Testis (tissue), 3 donors: ENCODE data around the gene LARP1. TPM values are rescaled to one million over a fixed set of nuclear protein-coding genes. Genes with fewer than 3 reads are reported as not detected.
A peak's percentile ranks its signal among the peaks of the same experiment; 100 is the strongest.

ENCODE experiments used
- DNase-seq: peaks from one replicate; pipeline ENCODE4 v3.0.0-alpha.2; 2019
- H3K27ac ChIP-seq, 2 donors: fragments of 200-600 bp; sonication (generic); one replicate each; pipeline ENCODE4 v1.5.1; 2019
- H3K27me3 ChIP-seq: fragments of 200-600 bp; sonication (generic); one replicate; pipeline ENCODE4 v1.5.1; 2019
- H3K36me3 ChIP-seq: fragments of 200-600 bp; sonication (generic); one replicate; pipeline ENCODE4 v1.5.1; 2017; ENCODE audit warnings: low read depth; ENCODE audit errors: missing control alignments
- H3K4me1 ChIP-seq: fragments of 200-600 bp; sonication (generic); one replicate; pipeline ENCODE4 v1.5.1; 2019
- H3K4me3 ChIP-seq, 2 donors: fragments of 200-600 bp; sonication (generic); one replicate each; pipeline ENCODE4 v1.5.1; 2017 to 2019
- H3K9me3 ChIP-seq: fragments of 200-600 bp; sonication (generic); one replicate; pipeline ENCODE4 v1.5.1; 2017
- CTCF ChIP-seq, 3 experiments: fragments of 450-650 bp in 2 of 3; fragments of 200-600 bp in 1 of 3; sonication (generic) in 1 of 3; IDR thresholded peaks; one replicate each; pipeline ENCODE4 v1.5.1; 2016 to 2019; ENCODE audit warnings: antibody characterized with exemption in 3 of 3, mild to moderate bottlenecking in 2 of 3, moderate library complexity in 1 of 3
- POLR2A ChIP-seq: fragments of 450-650 bp; IDR thresholded peaks from one replicate; pipeline ENCODE4 v1.6.1; 2017; ENCODE audit warnings: antibody characterized with exemption, mild to moderate bottlenecking, moderate library complexity
- WGBS, 2 donors: methylation state at CpG; one replicate each; pipeline ENCODE4 v1.1.5; 2018; 5-methylcytosine and 5-hydroxymethylcytosine counted together
- intact Hi-C: fragments of 100-400 bp; cut with DNase I; formaldehyde crosslinking; loops from one replicate; pipeline ENCODE4 v1.15.1; 2023; ENCODE audit warnings: low total_unique reads
- polyA plus RNA-seq: library from polyadenylated mRNA; stranded (reverse); fragments of 350-450 nt; fragmentation: Illumina TruSeq; extraction: RNeasy Lipid Tissue Mini Kit (QIAGEN cat#74804); gene quantifications from one replicate; pipeline ENCODE4 v1.2.3, GENCODE V29; 2014; ENCODE audit warnings: low read depth, low replicate concordance; ENCODE audit not compliant: insufficient read depth
- total RNA-seq, 2 donors: library from RNA; depleted of rRNA; stranded (reverse); fragments of >200 nt; gene quantifications; one replicate each; pipeline ENCODE4 v1.2.3, GENCODE V29; 2016

LARP1 gene
- total and polyA plus RNA-seq, 3 donors from 2014 or later, result 118 to 174 (median 169) TPM

DNA sequence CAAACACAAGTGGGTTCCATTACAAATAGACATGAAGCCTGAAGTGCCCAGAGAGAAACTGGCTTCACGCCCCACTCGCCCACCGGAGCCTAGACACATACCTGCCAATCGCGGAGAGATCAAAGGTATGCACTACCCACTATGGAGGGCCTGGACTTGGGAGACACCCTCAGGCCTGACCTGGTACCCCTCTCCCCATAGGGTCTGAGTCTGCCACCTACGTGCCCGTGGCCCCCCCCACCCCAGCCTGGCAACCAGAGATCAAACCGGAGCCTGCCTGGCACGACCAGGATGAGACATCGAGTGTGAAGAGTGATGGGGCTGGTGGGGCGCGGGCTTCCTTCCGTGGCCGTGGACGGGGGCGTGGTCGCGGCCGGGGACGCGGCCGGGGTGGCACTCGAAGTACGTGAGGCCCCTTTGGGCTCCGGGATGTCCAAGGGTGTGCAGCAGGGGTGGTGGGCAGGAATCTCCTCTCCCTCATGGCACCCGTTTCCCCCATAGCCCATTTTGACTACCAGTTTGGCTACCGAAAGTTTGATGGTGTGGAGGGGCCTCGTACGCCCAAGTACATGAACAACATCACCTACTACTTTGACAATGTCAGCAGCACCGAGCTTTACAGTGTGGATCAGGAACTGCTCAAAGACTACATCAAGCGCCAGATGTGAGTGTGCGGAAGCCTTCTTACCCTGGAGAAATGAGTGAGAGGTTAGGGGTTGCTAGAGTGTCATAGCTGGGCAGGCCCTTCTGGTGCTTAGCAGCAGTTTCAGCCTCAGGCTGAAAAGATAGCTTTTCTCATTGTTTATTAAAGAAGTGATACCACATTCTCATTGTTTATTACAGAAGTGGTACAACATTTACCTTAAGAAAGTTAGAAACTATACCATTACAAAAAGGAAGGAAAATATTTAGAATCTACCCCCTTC, 38.7 kb downstream of the LARP1 start:
- Histone ChIP-seq H3K4me3 (no peak overlapping the region), H3K36me3 (no peaks in the 10 kb centered on the region), H3K27me3 (no peaks in the 10 kb centered on the region), H3K4me1 (peaks cover 11% of the 10 kb centered on the region), H3K9me3 (no peaks in the 10 kb centered on the region), H3K27ac (peak overlapping the region in 1 of 2 donors; percentile 50)
- WGBS, 2 donors, result 91 to 94% methylated on average over 27 to 28 of the region's 32 CpGs
- intact Hi-C loops, result no loop called here
- no peak for TF ChIP-seq POLR2A
- no peak for TF ChIP-seq CTCF (IDR thresholded peaks at IDR 0.05)
- no peak for DNase-seq

- Histone ChIP-seq H3K9me3 (no peaks in the 10 kb centered on the region), H3K27me3 (no peaks in the 10 kb centered on the region), H3K4me1 (peaks cover 11% of the 10 kb centered on the region), H3K27ac (peak overlapping the region in 1 of 2 donors; percentile 50), H3K36me3 (no peaks in the 10 kb centered on the region), H3K4me3 (no peak overlapping the region)
- 66 to 70% methylated on average over 7 of the region's 7 CpGs for WGBS, 2 donors
- TF ChIP-seq POLR2A (no peak), CTCF (IDR thresholded peaks at IDR 0.05) (no peak)
- intact Hi-C loops, result no loop called here
- DNase-seq, result no peak
Observed at GRCh38 chr5:154794525-154795234, 39.5 kb downstream of the LARP1 start.

- intact Hi-C loops, result no loop called here
- DNase-seq, result no peak
Observed at GRCh38 chr5:154795235-154795596, 40.0 kb downstream of the LARP1 start.

GRCh38 chr5:154797762-154798161, 42.6 kb downstream of the LARP1 start:
- peaks cover 11% of the 10 kb centered on the region for H3K4me1 ChIP-seq
- no peak overlapping the region for H3K4me3 ChIP-seq
- WGBS, 2 donors, result 89% methylated on average over 4 of the region's 4 CpGs
- H3K27me3 ChIP-seq, result no peaks in the 10 kb centered on the region
- intact Hi-C loops, result no loop called here
- no peaks in the 10 kb centered on the region for H3K9me3 ChIP-seq
- DNase-seq, result no peak
- H3K27ac ChIP-seq, result no peak overlapping the region
- no peaks in the 10 kb centered on the region for H3K36me3 ChIP-seq
- no peak for TF ChIP-seq POLR2A
- no peak for TF ChIP-seq CTCF (IDR thresholded peaks at IDR 0.05)

More at GRCh38 chr5:154795235-154795596, 40.0 kb downstream of the LARP1 start:
- Histone ChIP-seq H3K27ac (peak overlapping the region in 1 of 2 donors; percentile 46), H3K4me3 (no peak overlapping the region), H3K36me3 (no peaks in the 10 kb centered on the region), H3K27me3 (no peaks in the 10 kb centered on the region), H3K4me1 (peaks cover 11% of the 10 kb centered on the region), H3K9me3 (no peaks in the 10 kb centered on the region)
- WGBS, 2 donors, result 74 to 88% methylated on average over 3 of the region's 3 CpGs
- no peak for TF ChIP-seq POLR2A
- no peak for TF ChIP-seq CTCF (IDR thresholded peaks at IDR 0.05)
